Measurements from ENCODE around the gene OR51E1. TPM values are rescaled to one million over a fixed set of nuclear protein-coding genes. Genes with fewer than 3 reads are reported as not detected.

OR51E1 gene
- total RNA-seq: not detected in 2 replicates

DNA sequence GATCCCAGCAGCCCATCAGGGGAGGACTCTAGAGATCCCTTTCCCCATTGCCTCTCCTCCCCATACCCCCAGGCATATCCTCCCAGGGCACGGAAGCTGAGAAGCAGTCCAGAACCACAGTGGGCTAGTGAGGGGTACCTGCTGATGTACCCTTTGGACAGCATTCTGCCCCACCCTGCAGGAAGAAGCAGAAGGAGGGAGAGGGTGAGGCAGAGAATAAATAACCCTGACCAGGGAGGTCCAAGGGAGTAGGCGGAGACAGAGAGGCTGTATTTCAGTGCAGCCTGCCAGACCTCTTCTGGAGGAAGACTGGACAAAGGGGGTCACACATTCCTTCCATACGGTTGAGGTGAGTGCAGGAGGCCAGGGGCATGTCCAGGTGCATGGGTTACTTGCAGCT is at the start of gene OR51E1:
OR51E1 (plus strand) TSS at position 301 of the 400 bp plus-strand sequence. CDS start 8,545 bp downstream, outside the sequence.
- Mint-ChIP-seq H3K36me3 (ENCODE audit: low read depth) (no peaks in the 10 kb centered on the region), H3K9me3 (no peaks in the 10 kb centered on the region), H3K27me3 (ENCODE audit: low read depth) (peaks cover 3% of the 10 kb centered on the region), H3K4me1 (ENCODE audit: low read depth) (no peaks in the 10 kb centered on the region), H3K4me3 (ENCODE audit: low read depth) (no peak within 1 kb of the TSS), H3K27ac (no peak within 1 kb of the TSS)
- no peak for DNase-seq (ENCODE audit: low spot score)
- intact Hi-C loops (cut with micrococcal nuclease): no loop called here

GRCh38 chr11:4605057-4605456 is 38.7 kb upstream of the OR51E1 start:
- H3K4me3 Mint-ChIP-seq (ENCODE audit: low read depth): no peak overlapping the region
- no peak for DNase-seq (ENCODE audit: low spot score)
- H3K9me3 Mint-ChIP-seq: no peaks in the 10 kb centered on the region
- intact Hi-C loops (cut with micrococcal nuclease): no loop called here
- peaks cover 33% of the 10 kb centered on the region for H3K36me3 Mint-ChIP-seq (ENCODE audit: low read depth)
- H3K4me1 Mint-ChIP-seq (ENCODE audit: low read depth): peaks cover 26% of the 10 kb centered on the region
- H3K27ac Mint-ChIP-seq: no peak overlapping the region
- no peaks in the 10 kb centered on the region for H3K27me3 Mint-ChIP-seq (ENCODE audit: low read depth)

- no peak for DNase-seq (ENCODE audit: low spot score)
- Mint-ChIP-seq H3K27me3 (ENCODE audit: low read depth) (no peaks in the 10 kb centered on the region), H3K4me1 (ENCODE audit: low read depth) (peaks cover 31% of the 10 kb centered on the region), H3K9me3 (no peaks in the 10 kb centered on the region), H3K4me3 (ENCODE audit: low read depth) (peak overlapping the region; percentile 91), H3K27ac (no peak overlapping the region), H3K36me3 (ENCODE audit: low read depth) (peaks cover 21% of the 10 kb centered on the region)
- intact Hi-C loops (cut with micrococcal nuclease): no loop called here
Measured at GRCh38 chr11:4606231-4607015, 37.4 kb upstream of the OR51E1 start.

- peaks cover 31% of the 10 kb centered on the region for H3K4me1 Mint-ChIP-seq (ENCODE audit: low read depth)
- H3K27me3 Mint-ChIP-seq (ENCODE audit: low read depth): no peaks in the 10 kb centered on the region
- peaks cover 16% of the 10 kb centered on the region for H3K36me3 Mint-ChIP-seq (ENCODE audit: low read depth)
- H3K4me3 Mint-ChIP-seq (ENCODE audit: low read depth): peak overlapping the region; percentile 91
- no peaks in the 10 kb centered on the region for H3K9me3 Mint-ChIP-seq
- no peak for DNase-seq (ENCODE audit: low spot score)
- H3K27ac Mint-ChIP-seq: peak overlapping the region; percentile 85
- intact Hi-C loops (cut with micrococcal nuclease): no loop called here
Measured at GRCh38 chr11:4607096-4607495, 36.7 kb upstream of the OR51E1 start.

- H3K9me3 Mint-ChIP-seq: no peaks in the 10 kb centered on the region
- peaks cover 14% of the 10 kb centered on the region for H3K36me3 Mint-ChIP-seq (ENCODE audit: low read depth)
- H3K4me3 Mint-ChIP-seq (ENCODE audit: low read depth): peak within 1 kb of the TSS; percentile 91
- H3K27ac Mint-ChIP-seq: peak within 1 kb of the TSS; percentile 85
- peaks cover 31% of the 10 kb centered on the region for H3K4me1 Mint-ChIP-seq (ENCODE audit: low read depth)
- DNase-seq (ENCODE audit: low spot score): peak; percentile 93
- intact Hi-C loops (cut with micrococcal nuclease): no loop called here
- no peaks in the 10 kb centered on the region for H3K27me3 Mint-ChIP-seq (ENCODE audit: low read depth)
Measured at GRCh38 chr11:4607781-4608666, 35.8 kb upstream of the OR51E1 start, which contains the start of gene TRIM68. TRIM68 (minus strand) TSS chr11:4608231; CDS start chr11:4605504, 2,727 bp downstream.

DNA sequence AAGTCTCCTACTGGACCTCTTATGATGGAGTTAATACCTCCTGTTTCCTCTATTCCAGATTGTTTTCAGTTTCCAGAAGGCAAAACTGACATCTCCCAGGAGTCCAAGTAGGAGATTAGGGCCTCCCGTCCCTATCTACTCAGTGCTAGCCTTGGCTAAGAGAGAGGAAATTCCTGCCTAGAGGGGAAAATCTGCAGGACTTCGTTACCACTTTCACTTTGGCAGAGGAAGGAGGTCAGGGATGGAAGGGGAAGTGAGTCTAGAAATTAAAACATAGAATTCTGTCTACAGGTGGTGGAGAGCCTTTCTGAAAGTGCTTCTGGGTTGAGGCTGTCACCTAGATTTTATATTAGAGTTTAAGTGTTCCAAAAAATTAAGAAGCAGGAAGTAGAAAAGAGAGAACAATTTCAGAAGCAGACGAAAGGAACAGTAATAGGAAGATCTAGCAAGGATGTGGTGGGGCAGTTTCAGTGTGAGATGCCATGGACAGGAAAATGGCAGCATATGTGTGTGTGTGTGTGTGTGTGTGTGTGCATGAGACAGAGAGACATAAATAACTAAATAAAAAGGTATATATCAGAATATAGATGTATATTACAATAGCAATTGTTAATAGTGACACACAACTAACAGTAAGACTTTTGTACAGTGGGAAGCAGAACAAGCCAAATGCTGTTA is 33.4 kb upstream of the OR51E1 start:
- Mint-ChIP-seq H3K36me3 (ENCODE audit: low read depth) (no peaks in the 10 kb centered on the region), H3K4me1 (ENCODE audit: low read depth) (peaks cover 34% of the 10 kb centered on the region), H3K27me3 (ENCODE audit: low read depth) (peaks cover 9% of the 10 kb centered on the region), H3K4me3 (ENCODE audit: low read depth) (peak overlapping the region; percentile 10), H3K9me3 (no peaks in the 10 kb centered on the region), H3K27ac (peak overlapping the region; percentile 38)
- intact Hi-C loops (cut with micrococcal nuclease): no loop called here
- DNase-seq (ENCODE audit: low spot score): no peak

DNA sequence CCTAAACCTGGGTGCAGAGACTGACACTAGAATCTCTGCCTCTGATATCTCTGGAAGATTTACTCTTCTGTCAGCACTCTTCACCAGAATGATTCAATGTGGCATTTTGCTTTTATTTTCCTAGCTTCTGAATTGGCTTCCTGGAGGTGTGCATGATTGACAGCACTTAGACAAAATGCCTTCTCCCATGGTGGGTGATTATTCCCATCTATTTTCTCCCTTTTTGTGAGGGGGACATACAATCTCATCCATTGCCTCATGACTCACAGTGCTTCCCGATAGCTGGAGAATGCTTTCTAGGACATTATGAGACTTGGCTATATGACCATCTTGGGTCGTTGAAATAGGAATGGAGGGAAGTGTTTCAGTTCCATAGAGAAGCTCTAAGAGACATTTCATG is 31.8 kb upstream of the OR51E1 start:
- no peaks in the 10 kb centered on the region for H3K9me3 Mint-ChIP-seq
- H3K27me3 Mint-ChIP-seq (ENCODE audit: low read depth): peaks cover 11% of the 10 kb centered on the region
- intact Hi-C loops (cut with micrococcal nuclease): no loop called here
- H3K4me3 Mint-ChIP-seq (ENCODE audit: low read depth): no peak overlapping the region
- no peak for DNase-seq (ENCODE audit: low spot score)
- peaks cover 29% of the 10 kb centered on the region for H3K4me1 Mint-ChIP-seq (ENCODE audit: low read depth)
- H3K27ac Mint-ChIP-seq: no peak overlapping the region
- H3K36me3 Mint-ChIP-seq (ENCODE audit: low read depth): no peaks in the 10 kb centered on the region

- intact Hi-C loops (cut with micrococcal nuclease): no loop called here
- Mint-ChIP-seq H3K36me3 (ENCODE audit: low read depth) (no peaks in the 10 kb centered on the region), H3K27me3 (ENCODE audit: low read depth) (peaks cover 13% of the 10 kb centered on the region), H3K27ac (no peak overlapping the region), H3K4me3 (ENCODE audit: low read depth) (no peak overlapping the region), H3K9me3 (no peaks in the 10 kb centered on the region), H3K4me1 (ENCODE audit: low read depth) (peaks cover 5% of the 10 kb centered on the region)
- no peak for DNase-seq (ENCODE audit: low spot score)
Measured at GRCh38 chr11:4615856-4616444, 27.8 kb upstream of the OR51E1 start.

DNA sequence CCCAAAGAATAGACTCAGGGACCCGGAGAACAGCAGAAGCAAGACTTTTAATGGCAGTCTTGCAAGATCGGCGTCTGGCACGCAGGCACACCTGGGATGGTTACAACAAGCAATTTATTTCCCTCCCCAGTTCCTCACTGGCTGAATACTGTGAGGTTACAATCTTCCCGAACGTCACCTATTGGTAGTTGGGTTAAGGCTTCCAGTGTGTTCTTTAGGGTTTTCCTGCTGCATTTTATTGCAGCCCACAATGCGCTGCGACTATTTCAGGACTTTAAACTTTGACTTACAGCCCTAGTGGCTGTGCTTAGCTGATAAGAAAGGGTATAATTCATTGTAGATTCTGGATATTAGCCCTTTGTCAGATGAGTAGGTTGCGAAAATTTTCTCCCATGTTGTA is 24.3 kb upstream of the OR51E1 start:
- Mint-ChIP-seq H3K36me3 (ENCODE audit: low read depth) (no peaks in the 10 kb centered on the region), H3K9me3 (no peaks in the 10 kb centered on the region), H3K4me3 (ENCODE audit: low read depth) (no peak overlapping the region), H3K4me1 (ENCODE audit: low read depth) (peaks cover 2% of the 10 kb centered on the region), H3K27ac (no peak overlapping the region), H3K27me3 (ENCODE audit: low read depth) (peaks cover 8% of the 10 kb centered on the region)
- DNase-seq (ENCODE audit: low spot score): no peak
- intact Hi-C loops (cut with micrococcal nuclease): no loop called here

GRCh38 chr11:4626207-4627099 is 17.3 kb upstream of the OR51E1 start:
- peaks cover 5% of the 10 kb centered on the region for H3K9me3 Mint-ChIP-seq
- peaks cover 23% of the 10 kb centered on the region for H3K27me3 Mint-ChIP-seq (ENCODE audit: low read depth)
- no peaks in the 10 kb centered on the region for H3K4me1 Mint-ChIP-seq (ENCODE audit: low read depth)
- H3K4me3 Mint-ChIP-seq (ENCODE audit: low read depth): no peak overlapping the region
- no peaks in the 10 kb centered on the region for H3K36me3 Mint-ChIP-seq (ENCODE audit: low read depth)
- DNase-seq (ENCODE audit: low spot score): peak; percentile 34
- intact Hi-C loops (cut with micrococcal nuclease): no loop called here
- no peak overlapping the region for H3K27ac Mint-ChIP-seq

GRCh38 chr11:4636136-4636535 is 7.6 kb upstream of the OR51E1 start:
- intact Hi-C loops (cut with micrococcal nuclease): loop anchor here (2.0 to 10.0 kb wide), 3 partner anchors 369 to 746 kb away; partner anchors contain the start of gene OR51M1
- Mint-ChIP-seq H3K9me3 (no peaks in the 10 kb centered on the region), H3K36me3 (ENCODE audit: low read depth) (no peaks in the 10 kb centered on the region), H3K27ac (no peak overlapping the region), H3K4me1 (ENCODE audit: low read depth) (no peaks in the 10 kb centered on the region), H3K4me3 (ENCODE audit: low read depth) (no peak overlapping the region), H3K27me3 (ENCODE audit: low read depth) (peaks cover 1% of the 10 kb centered on the region)
- DNase-seq (ENCODE audit: low spot score): no peak
